Measurements from ENCODE around the gene LMX1A. TPM values are rescaled to one million over a fixed set of nuclear protein-coding genes. Genes with fewer than 3 reads are reported as not detected.

LMX1A gene
- polyA plus RNA-seq, 1 experiment, result not detected

DNA sequence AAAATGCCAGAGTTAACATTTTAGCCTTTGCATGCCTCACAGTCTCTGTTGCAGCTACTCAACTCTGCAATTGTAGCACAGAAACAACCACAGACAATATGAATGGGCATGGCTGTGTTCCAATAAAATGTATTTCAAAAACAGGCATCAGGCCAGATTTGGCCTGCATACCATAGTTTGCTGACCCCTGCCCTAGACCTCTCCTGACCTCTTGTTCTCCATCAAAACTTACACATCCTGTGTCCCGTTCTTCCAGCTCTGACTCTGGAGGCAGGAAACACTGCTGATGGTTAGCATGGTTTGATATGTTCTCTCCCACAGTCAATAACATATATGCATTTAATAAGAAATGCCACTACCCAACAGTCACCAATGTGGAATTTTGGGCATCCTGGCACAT is 138.6 kb downstream of the LMX1A start:
- DNase-seq (ENCODE audit: low read depth), result no peak
- TF ChIP-seq, protein P1, sequence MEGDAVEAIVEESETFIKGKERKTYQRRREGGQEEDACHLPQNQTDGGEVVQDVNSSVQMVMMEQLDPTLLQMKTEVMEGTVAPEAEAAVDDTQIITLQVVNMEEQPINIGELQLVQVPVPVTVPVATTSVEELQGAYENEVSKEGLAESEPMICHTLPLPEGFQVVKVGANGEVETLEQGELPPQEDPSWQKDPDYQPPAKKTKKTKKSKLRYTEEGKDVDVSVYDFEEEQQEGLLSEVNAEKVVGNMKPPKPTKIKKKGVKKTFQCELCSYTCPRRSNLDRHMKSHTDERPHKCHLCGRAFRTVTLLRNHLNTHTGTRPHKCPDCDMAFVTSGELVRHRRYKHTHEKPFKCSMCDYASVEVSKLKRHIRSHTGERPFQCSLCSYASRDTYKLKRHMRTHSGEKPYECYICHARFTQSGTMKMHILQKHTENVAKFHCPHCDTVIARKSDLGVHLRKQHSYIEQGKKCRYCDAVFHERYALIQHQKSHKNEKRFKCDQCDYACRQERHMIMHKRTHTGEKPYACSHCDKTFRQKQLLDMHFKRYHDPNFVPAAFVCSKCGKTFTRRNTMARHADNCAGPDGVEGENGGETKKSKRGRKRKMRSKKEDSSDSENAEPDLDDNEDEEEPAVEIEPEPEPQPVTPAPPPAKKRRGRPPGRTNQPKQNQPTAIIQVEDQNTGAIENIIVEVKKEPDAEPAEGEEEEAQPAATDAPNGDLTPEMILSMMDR (IDR thresholded peaks at IDR 0.05; ENCODE audit: insufficient read depth, low read depth, low read length), result no peak
- H3K27me3 ChIP-seq (ENCODE audit: control insufficient read depth, insufficient read depth, low read length), result no peaks in the 10 kb centered on the region
- CTCF ChIA-PET, result interaction anchor here (1.3 kb wide), 1 partner anchor 73 kb away, joined by 4 read pairs; no protein-coding TSS in a partner anchor
- no peaks in the 10 kb centered on the region for H3K36me3 ChIP-seq (ENCODE audit: control insufficient read depth, insufficient read depth, low read length)
- POLR2A ChIA-PET, result no interaction called here
- no peak overlapping the region for H3K4me3 ChIP-seq (ENCODE audit: low read depth, low read length)

GRCh38 chr1:165216254-165216653 is 140.3 kb downstream of the LMX1A start:
- TF ChIP-seq, protein P1 (IDR thresholded peaks at IDR 0.05; ENCODE audit: insufficient read depth, low read depth, low read length), result no peak
- H3K27me3 ChIP-seq (ENCODE audit: control insufficient read depth, insufficient read depth, low read length), result no peaks in the 10 kb centered on the region
- no peak overlapping the region for H3K4me3 ChIP-seq (ENCODE audit: low read depth, low read length)
- H3K36me3 ChIP-seq (ENCODE audit: control insufficient read depth, insufficient read depth, low read length), result no peaks in the 10 kb centered on the region
- ChIA-PET CTCF (no interaction called here), POLR2A (no interaction called here)
- DNase-seq (ENCODE audit: low read depth), result no peak

- CTCF ChIA-PET, result no interaction called here
- TF ChIP-seq, protein P1 (IDR thresholded peaks at IDR 0.05; ENCODE audit: insufficient read depth, low read depth, low read length), result no peak
- H3K36me3 ChIP-seq (ENCODE audit: control insufficient read depth, insufficient read depth, low read length), result no peaks in the 10 kb centered on the region
- DNase-seq (ENCODE audit: low read depth), result no peak
- no peak overlapping the region for H3K4me3 ChIP-seq (ENCODE audit: low read depth, low read length)
- no peaks in the 10 kb centered on the region for H3K27me3 ChIP-seq (ENCODE audit: control insufficient read depth, insufficient read depth, low read length)
- POLR2A ChIA-PET, result no interaction called here
Observed at GRCh38 chr1:165215676-165216075, 140.8 kb downstream of the LMX1A start.

- TF ChIP-seq, protein P1 (IDR thresholded peaks at IDR 0.05; ENCODE audit: insufficient read depth, low read depth, low read length), result no peak
- no peaks in the 10 kb centered on the region for H3K36me3 ChIP-seq (ENCODE audit: control insufficient read depth, insufficient read depth, low read length)
- POLR2A ChIA-PET, result no interaction called here
- DNase-seq (ENCODE audit: low read depth), result no peak
- H3K4me3 ChIP-seq (ENCODE audit: low read depth, low read length), result no peak overlapping the region
- CTCF ChIA-PET, result no interaction called here
- no peaks in the 10 kb centered on the region for H3K27me3 ChIP-seq (ENCODE audit: control insufficient read depth, insufficient read depth, low read length)
Observed at GRCh38 chr1:165212229-165212628, 144.3 kb downstream of the LMX1A start.

DNA sequence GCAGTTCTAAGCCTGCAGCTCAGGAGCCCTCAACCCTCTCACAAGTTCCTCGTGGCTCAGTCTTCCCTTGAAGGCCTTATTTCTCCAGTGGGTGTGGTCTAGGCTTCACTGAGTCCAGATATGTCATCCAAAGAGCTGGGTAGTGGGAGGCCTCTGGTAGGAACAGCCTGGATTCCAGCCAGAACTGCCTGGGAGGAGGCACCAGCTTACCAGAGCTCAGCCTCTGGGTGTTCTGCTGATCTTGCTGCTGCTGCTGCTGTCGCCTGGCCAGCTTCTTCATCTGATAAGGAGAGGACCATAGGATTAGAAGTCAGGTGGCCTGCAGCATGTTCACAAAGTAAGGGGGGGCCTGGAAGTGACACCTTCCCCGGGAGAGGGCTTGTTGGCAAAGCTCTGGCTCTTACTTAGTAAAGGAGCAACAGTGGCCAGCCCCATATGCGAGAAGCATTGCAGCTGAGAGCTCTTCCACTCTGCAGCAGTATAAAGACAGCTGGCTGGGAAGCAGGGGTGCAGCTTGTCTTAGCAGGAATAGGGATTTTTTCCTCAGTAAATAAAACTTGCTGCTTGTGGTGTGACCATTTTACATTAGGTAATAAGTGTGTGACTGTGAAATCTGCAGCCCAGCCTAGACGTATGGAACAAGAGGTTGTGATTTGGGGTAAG is 148.5 kb downstream of the LMX1A start:
- TF ChIP-seq, protein P1 (IDR thresholded peaks at IDR 0.05; ENCODE audit: insufficient read depth, low read depth, low read length), result no peak
- POLR2A ChIA-PET, result no interaction called here
- Histone ChIP-seq H3K4me3 (ENCODE audit: low read depth, low read length) (no peak overlapping the region), H3K27me3 (ENCODE audit: control insufficient read depth, insufficient read depth, low read length) (no peaks in the 10 kb centered on the region), H3K36me3 (ENCODE audit: control insufficient read depth, insufficient read depth, low read length) (no peaks in the 10 kb centered on the region)
- CTCF ChIA-PET, result no interaction called here
- DNase-seq (ENCODE audit: low read depth), result no peak
